Calu3 (cell line): Measurements from ENCODE around the gene CRTC1. TPM values are rescaled to one million over a fixed set of nuclear protein-coding genes. Genes with fewer than 3 reads are reported as not detected.

Source experiments
- BruUV-seq: library from RNA; stranded (reverse); fragments of 400-500 nt; replicated peaks from 2 replicates; lab custom pipeline; 2021; lab: Mats Ljungman, UMichigan
- CTCF ChIA-PET: fragments of 300-600 bp; sonication (Branson Sonifier 250); formaldehyde crosslinking; loops from one replicate; lab custom pipeline; 2022; ENCODE audit warnings: antibody characterized with exemption; lab: Charles Lee
- DNase-seq: peaks from one replicate; pipeline ENCODE4 v3.0.0; 2022
- H3K27ac Mint-ChIP-seq: one replicate; pipeline ENCODE4 v1.8.0; 2022; ENCODE audit warnings: mixed read lengths; ENCODE audit not compliant: unreplicated experiment
- H3K27me3 Mint-ChIP-seq: one replicate; pipeline ENCODE4 v1.8.0; 2022; ENCODE audit warnings: mixed read lengths; ENCODE audit not compliant: unreplicated experiment
- H3K36me3 Mint-ChIP-seq: one replicate; pipeline ENCODE4 v1.8.0; 2022; ENCODE audit warnings: mild to moderate bottlenecking, moderate library complexity, mixed read lengths; ENCODE audit not compliant: insufficient read depth, unreplicated experiment
- H3K4me1 Mint-ChIP-seq: one replicate; pipeline ENCODE4 v1.8.0; 2022; ENCODE audit warnings: mild to moderate bottlenecking, low read depth, mixed read lengths; ENCODE audit not compliant: unreplicated experiment
- H3K4me3 Mint-ChIP-seq: one replicate; pipeline ENCODE4 v1.8.0; 2022; ENCODE audit warnings: mild to moderate bottlenecking, low read depth, moderate library complexity, mixed read lengths; ENCODE audit not compliant: unreplicated experiment
- H3K9me3 Mint-ChIP-seq: one replicate; pipeline ENCODE4 v1.8.0; 2022; ENCODE audit warnings: low read depth, mixed read lengths; ENCODE audit not compliant: unreplicated experiment
- intact Hi-C: fragments of 100-400 bp; cut with micrococcal nuclease; formaldehyde crosslinking; loops from one replicate; pipeline ENCODE4 v1.10.0; 2022; ENCODE audit not compliant: unreplicated experiment
- total RNA-seq: library from RNA; stranded (reverse); gene quantifications from 2 replicates; pipeline ENCODE4 v1.2.3, GENCODE V29; 2022
- TF ChIP-seq, protein P1 (sequence below): fragments of 200-600 bp; IDR thresholded peaks from one replicate; pipeline ENCODE4 v1.8.0; 2022; ENCODE audit warnings: antibody characterized with exemption; ENCODE audit not compliant: unreplicated experiment

Gene CRTC1
- total RNA-seq, 1 experiment from 2014 or later, result 8.5 TPM

DNA sequence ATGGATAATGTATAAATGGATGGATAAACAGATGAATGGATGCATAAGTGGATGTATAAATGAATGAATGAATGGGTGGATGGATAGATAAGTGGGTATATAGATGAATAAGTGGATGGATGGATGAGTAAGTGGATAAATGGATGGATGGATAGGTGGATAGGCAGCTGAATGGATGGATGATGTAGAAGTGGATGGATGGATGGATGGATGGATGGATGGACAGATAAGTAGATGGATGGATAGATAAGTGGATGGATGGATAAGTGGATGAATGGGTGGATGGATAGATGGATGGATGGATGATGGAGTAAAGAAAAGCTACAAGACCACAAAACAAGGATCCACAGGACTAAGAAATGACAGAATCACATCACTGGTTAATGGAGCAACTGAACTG, 116.6 kb downstream of the CRTC1 start:
- Mint-ChIP-seq H3K27ac (no peak overlapping the region), H3K4me3 (no peak overlapping the region), H3K36me3 (no peaks in the 10 kb centered on the region), H3K4me1 (no peaks in the 10 kb centered on the region), H3K27me3 (no peaks in the 10 kb centered on the region), H3K9me3 (no peaks in the 10 kb centered on the region)
- CTCF ChIA-PET, result no interaction called here
- TF ChIP-seq, protein P1, sequence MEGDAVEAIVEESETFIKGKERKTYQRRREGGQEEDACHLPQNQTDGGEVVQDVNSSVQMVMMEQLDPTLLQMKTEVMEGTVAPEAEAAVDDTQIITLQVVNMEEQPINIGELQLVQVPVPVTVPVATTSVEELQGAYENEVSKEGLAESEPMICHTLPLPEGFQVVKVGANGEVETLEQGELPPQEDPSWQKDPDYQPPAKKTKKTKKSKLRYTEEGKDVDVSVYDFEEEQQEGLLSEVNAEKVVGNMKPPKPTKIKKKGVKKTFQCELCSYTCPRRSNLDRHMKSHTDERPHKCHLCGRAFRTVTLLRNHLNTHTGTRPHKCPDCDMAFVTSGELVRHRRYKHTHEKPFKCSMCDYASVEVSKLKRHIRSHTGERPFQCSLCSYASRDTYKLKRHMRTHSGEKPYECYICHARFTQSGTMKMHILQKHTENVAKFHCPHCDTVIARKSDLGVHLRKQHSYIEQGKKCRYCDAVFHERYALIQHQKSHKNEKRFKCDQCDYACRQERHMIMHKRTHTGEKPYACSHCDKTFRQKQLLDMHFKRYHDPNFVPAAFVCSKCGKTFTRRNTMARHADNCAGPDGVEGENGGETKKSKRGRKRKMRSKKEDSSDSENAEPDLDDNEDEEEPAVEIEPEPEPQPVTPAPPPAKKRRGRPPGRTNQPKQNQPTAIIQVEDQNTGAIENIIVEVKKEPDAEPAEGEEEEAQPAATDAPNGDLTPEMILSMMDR, result no peak
- no peak for DNase-seq
- BruUV-seq, result no TSS peak
- intact Hi-C loops, result no loop called here

- Mint-ChIP-seq H3K4me3 (no peak overlapping the region), H3K27ac (no peak overlapping the region), H3K9me3 (no peaks in the 10 kb centered on the region), H3K4me1 (no peaks in the 10 kb centered on the region), H3K27me3 (no peaks in the 10 kb centered on the region), H3K36me3 (no peaks in the 10 kb centered on the region)
- CTCF ChIA-PET, result interaction anchor here (1.0 kb wide), 1 partner anchor 46 kb away, joined by 5 read pairs; no protein-coding TSS in a partner anchor
- DNase-seq, result no peak
- intact Hi-C loops, result no loop called here
- TF ChIP-seq, protein P1, result no peak
- BruUV-seq, result no TSS peak
These were observed 117.2 kb downstream of the CRTC1 start for GRCh38 chr19:18800636-18801035.

GRCh38 chr19:18802354-18802753, 118.9 kb downstream of the CRTC1 start:
- intact Hi-C loops, result no loop called here
- Mint-ChIP-seq H3K36me3 (no peaks in the 10 kb centered on the region), H3K27me3 (no peaks in the 10 kb centered on the region), H3K27ac (no peak overlapping the region), H3K4me3 (no peak overlapping the region), H3K9me3 (no peaks in the 10 kb centered on the region), H3K4me1 (no peaks in the 10 kb centered on the region)
- TF ChIP-seq, protein P1, result no peak
- BruUV-seq, result no TSS peak
- DNase-seq, result no peak
- CTCF ChIA-PET, result no interaction called here

DNA sequence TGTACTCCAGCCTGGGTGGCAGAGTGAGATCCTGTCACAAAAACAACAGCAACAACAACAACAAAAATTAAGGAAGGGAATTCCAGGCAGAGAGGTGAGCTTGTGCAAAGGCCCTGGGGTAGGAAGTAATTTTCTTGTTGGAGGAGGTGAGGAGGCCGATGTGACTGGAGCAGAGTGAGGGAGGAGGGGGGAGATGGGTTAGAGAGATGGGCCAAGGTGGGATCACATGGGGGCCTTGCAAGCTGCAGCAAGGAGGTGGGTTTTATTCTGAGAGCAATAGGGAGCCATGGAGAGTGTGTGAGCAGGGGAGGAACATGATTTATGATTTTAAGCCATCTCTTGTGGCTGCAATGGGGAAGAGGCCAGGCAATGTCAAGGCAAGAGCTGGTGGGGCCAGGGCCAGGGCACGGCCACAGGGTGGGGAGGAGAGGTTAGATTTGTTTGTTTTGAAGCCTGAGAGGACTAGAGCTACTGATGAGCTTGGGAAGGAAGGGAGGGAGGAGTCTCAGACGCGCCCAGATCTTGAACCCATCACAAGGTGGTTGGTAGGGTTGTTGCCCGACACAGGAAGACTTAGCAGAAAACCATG, 120.2 kb downstream of the CRTC1 start:
- H3K4me1 Mint-ChIP-seq, result no peaks in the 10 kb centered on the region
- CTCF ChIA-PET, result no interaction called here

More for the DNA sequence above, 120.2 kb downstream of the CRTC1 start:
- TF ChIP-seq, protein P1, result no peak
- no TSS peak for BruUV-seq
- H3K36me3 Mint-ChIP-seq, result no peaks in the 10 kb centered on the region
- H3K9me3 Mint-ChIP-seq, result no peaks in the 10 kb centered on the region
- H3K27ac Mint-ChIP-seq, result no peak overlapping the region
- no peak overlapping the region for H3K4me3 Mint-ChIP-seq
- peaks cover 4% of the 10 kb centered on the region for H3K27me3 Mint-ChIP-seq
- DNase-seq, result no peak
- intact Hi-C loops, result no loop called here
